GM21529 (cell line): ENCODE results near the gene DHRS2.

ENCODE experiments used
- ATAC-seq: cut with Tn5 transposase; IDR thresholded peaks from one replicate; pipeline ENCODE4 v1.9.1; 2021; ENCODE audit not compliant: unreplicated experiment

The DHRS2 gene

DNA sequence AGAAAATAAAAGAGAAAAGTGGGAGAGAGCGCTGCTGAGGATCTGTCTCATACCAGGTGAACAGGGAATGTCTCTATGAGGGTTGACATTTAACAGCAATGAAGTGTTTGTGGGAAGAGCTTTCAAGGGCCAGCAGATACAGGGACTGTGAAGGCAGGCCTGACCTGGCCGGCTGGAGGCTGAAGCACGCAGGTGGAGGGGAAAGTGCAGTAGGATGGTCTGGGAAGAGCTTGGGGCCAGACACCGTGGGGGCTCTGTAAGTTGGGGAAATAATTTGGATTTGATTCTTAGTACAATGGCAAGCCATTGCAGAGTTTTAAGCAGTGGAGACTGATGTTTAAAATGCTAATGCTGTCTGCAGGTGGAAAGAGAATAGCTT, 23.8 kb upstream of the DHRS2 start:
- no peak for ATAC-seq

DNA sequence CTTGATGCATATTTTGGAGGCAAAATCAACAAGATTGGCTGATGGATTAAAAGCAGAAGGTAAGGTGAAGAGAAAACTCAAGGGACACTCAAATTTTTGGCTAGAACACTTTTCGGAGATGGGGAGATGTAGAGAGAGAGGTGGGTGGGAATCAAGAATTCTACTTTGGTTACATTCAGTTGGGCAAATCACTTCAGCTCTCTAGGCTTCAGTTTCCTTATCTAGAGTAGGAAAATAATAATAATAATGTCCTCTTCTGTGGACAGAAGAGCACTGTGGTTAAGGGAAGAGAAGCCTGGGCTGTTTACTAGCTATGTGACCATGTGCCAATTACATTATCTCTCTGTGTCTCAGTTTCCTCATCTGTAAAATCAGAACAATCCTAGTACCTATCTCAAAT, 23.4 kb upstream of the DHRS2 start:
- no peak for ATAC-seq

DNA sequence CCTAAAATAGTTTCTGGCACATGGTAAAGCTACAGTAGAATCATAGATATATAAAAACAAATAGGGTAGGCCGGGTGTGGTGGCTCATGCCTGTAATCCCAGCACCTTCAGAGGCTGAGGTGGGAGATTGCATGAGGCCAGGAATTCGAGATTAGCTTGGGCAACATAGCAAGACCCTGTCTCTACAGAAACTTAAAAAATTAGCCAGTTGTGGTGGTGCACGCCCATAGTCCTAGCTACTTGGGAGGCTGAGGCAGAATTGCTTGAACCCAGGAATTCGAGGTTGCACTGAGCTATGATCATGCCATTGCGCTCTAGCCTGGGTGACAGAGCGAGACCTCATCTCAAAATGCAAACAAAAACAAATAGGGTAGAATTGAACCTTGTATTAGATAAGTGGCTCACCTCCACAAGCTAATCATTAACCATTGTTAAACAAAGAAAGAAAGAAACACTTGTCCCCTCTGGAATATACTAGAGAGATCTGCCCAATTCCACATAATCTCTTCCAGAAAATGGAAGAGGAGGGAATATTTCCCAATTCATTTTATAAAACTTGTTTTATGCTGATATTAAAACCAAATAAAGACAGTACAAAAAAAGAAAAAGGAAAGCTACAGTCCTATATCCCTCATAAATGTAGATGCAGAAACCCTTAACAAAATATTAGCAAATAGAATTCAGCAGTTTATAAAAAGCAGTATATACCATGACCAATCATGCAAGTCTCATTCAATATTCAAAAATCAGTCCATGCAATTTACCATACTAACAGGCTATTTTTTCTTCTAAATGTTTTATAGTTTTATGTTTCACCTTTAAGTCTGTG, 22.7 kb upstream of the DHRS2 start:
- no peak for ATAC-seq

DNA sequence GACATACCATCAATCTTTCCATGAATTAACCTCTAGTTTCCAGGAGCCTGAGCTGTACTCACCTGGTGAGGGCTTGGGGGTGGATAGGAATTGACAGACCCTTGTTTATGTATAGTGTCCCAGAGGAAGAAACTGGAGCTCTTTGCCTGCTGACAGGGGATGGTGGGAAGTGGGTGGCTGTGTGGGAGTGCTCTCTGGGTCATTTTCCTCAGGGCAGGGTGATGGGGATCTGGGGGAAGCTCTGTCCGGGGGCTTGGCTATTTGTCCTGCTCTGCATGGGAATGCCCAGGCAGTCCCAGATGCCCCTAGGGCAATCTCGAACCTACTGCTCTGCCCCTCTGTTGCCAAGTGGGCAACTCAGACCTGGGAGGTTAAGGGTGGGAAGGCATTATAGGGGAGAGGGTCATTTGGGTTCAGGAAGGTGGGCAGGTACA, 21.8 kb upstream of the DHRS2 start:
- no peak for ATAC-seq

DNA sequence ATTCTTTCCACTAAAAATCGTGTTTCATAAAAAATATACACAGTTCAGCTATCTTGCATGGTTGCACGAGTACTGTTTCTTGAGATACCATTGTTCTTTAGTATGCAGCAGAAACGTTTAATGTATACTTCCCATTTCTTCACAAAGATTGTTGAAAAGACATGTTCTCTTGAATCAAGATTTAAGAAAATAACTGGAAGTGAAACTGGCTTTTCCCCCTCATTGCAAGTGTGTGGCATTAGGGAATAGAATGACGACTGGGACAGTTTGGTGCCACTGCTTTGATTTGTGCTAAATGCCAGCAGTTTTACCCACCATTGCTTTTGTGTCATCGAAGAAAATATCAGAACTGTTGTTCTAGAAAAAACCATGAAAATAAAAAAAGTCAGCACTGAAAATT, 20.3 kb upstream of the DHRS2 start:
- ATAC-seq = no peak

DNA sequence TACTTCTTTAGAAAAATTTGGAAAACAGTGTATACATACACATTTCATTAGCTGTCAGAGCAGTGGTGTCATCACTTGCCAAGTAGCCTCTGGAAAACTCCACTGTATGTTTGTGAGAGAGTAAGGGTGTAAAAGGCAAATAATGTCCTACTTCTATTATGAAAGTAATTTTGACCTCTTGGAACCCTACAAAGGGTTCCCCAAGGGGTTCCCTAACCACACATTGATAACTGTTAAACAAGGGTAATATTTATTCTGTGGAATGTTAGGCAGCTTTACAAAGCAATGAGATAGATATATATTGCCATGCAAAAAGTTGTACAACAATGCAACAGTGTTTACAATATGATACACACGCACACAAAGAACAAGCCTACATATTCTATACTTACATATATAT, 18.6 kb upstream of the DHRS2 start:
- no peak for ATAC-seq

DNA sequence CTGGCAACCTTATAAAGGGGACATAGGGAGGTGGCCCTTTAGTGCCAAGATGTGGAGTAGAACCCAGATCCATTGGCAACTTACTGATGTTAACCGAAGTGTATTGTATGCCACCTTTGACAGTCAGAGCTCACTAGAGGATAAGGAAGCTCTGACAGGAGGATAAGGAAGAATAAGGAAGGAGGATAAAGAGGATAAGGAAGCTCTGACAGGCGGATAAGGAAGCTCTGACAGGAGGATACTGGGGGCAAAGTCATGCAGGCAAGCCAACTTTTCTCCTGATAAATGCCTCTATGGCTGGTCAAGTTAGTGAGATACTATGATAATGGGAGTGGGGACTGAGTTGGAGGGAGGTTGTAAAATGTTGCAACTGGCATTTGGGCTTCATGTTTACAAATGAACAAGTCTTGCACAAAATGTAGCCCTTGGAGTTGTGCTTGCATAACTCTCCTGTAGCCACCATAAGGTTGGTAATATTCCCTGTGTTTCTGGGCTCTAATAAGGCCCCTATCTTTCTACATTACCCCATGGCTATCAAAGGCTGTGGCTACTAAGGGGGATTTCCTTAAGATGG, 17.7 kb upstream of the DHRS2 start:
- ATAC-seq = no peak

DNA sequence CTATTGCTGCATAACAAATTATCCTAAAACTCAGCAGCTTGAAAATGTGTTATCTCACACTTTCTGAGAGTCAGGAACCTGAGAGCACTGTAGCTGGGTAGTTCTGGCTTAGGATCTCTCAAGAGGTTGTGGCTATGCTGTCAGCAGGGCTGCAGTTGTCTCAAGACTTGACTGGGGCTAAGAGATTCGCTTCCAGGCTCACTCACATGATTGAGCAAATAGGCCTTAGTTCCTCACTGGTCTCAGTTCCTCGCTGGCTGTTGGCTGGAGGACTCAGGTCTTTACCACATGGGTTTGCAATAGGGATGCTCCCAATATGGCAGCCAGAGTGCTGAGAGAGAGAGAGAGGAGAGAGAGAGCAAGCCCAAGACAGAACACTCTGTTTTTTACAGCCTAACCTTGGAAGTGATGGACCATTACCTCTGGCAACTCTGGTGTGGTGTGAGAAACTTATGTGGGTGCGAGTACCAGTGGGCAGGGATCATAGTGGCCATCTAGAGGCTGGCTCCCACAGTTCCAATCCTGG, 15.9 kb upstream of the DHRS2 start:
- no peak for ATAC-seq

DNA sequence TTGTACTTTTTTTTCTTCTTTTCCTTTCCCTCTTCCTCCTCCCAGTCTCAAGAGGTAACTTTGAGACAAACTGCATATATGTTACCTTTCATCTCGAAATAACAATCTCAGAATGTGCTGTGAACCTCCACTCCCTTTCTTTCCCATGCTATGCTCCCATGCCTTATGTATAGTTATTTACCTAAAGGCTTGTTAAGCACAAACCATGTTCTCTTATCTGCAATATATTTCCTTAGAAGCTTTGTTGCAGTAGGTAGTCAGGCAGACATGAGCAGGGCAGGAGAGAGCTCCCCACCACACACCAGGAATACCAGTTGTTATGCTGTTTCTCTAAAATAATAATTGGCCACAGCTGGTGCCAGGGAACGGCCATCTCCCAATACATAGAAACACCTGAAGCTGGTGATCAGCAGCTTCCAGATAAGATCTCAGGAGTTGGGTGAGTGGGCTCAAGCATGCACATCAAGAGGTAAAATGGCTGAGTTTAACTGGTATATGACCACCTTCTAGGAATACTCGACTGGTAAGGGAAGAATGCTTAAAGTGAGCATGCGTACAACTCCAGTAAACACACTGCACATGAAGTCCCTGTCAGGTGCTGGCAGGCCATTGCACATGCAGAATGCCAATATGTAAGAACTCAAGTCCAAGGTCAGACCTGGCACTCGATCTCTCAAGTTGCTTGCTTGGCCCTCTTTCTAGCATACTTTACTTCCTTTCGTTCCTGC, 14.8 kb upstream of the DHRS2 start:
- no peak for ATAC-seq

DNA sequence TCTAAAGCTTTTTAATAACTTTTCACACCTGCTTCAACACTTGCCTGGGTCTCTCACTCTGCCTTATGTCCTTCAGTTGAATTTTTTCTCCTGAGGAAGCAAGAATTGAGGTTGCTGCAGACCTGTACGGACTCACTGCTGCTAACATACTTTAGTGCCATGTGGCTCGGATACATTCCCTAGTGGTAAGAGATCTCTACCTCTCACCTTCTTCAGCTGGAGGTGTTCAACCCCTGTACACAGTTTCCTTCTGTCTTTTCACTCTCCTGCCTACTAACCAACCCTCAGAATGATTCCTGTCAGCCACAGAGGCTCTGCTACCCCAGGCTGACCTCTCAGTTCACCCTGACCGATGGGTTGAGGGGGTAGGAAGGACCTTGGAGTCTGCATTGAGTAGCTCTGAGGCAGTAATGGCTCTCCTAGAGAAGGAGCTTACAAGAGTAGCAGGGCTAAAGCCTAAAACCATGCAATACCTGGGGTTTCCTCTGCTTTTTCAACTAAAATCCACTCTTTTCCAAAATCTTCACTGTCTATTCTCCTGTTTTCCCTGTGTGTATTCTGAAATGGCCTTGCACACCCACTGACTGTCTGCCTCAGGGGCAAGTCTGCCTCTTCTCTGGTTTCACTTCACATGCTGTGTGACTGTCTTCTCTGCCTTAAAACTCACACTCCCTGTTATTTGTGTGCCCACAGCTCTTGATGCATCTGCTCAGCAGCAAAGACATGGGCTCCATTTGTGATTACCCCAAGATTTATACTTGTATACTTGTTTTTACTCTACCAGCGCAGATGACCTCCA, 14.0 kb upstream of the DHRS2 start:
- no peak for ATAC-seq

DNA sequence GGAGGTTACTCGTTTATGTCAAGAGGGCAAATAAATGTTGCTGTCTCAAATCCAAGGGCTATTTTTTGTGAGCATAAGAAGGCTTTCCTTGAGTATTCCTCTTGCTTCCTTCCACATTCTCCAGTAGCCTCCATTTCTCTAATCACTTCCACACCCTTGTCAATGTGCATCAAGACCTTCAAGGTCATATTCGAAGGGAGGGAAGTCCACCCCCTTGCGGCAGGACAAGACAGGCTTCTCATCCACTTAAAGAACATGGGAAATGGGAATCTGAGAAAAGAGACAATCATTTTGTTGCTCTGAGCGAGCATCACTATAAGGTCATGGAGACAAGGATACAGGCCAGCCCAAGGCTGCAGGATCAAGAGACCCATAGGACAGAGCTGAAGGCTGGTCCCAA, 13.2 kb upstream of the DHRS2 start:
- ATAC-seq = no peak

DNA sequence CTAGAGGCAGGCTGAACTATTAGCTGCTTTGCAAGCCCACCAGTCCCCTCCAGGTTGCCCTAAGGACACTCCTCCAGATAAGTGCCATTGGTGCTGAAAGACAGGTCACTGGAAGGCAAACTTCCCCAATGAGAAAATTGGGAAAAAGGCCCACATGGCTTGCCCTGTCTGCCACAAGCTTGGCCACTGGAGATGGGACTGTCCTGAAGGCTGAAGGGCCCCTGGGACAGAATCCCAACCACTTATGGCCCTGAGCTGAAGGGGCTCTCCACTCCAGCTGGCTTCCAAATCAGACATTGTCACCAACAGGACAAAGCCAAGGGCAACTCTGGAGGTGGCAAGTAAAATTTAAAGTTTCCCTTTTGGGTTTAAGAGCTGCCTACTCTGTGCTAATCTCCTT, 12.2 kb upstream of the DHRS2 start:
- no peak for ATAC-seq

DNA sequence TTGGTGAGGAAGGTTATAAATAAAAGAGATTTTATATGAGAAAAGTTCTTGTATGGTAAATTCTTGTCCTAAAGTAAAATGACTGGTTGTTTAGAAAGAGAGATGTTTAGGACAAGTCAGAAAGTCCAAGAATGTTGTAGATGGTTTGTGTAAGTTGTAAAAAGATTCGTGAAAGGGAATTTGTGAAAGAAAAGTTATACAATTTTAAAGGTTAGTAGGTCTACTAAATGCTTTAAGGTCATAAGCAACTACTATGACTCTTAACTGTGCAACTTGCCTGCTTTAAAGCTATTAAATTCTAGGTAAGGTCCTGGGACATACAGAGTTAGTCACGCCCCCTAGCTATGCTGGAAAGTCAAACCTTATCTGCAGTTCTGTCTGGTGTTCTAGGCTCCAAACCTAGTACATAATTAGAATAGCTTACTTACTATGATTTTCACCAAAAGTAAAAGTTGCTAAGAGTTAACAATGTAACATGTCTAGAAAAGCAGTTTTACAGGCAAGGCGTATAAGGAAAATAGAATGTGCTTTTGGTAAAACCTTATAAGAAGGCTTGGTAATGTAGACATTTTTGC, 11.2 kb upstream of the DHRS2 start:
- ATAC-seq = no peak

DNA sequence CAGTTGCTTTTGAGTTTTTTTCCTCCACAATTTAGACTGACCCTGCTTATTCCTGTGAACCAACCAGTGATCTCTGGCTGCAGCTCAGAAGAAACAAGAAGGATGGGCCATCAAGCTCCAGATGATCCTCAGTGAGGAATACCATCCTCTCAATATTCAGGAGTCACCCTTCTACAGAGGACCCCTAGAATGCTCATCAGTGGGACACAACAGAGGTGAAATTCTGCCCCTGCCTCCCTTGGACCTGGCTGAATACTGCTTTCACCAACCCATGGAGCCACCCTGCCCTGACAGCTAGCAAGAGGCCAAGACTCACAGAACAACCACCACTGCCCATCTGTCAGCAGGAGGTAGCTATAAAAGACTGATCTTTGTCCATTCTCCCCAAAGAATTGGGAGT, 9.2 kb upstream of the DHRS2 start:
- ATAC-seq = no peak

DNA sequence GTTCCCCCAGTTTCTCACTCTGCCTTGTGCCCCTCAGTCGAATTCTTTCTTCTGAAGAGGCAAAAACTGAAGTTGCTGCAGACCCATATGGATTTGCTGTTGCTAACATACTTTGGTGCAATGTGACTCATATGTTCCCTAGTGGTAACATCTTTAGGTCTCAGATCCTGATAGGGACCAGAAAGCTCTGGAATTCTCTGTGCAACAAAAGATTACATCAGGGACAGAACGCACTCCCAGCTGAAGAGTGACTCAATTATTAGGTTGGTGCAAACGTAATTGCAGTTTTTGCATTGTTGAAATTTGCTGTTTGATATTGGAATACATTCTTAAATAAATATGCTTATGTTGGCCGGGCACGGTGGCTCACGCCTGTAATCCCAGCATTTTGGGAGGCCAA, 8.2 kb upstream of the DHRS2 start:
- no peak for ATAC-seq

DNA sequence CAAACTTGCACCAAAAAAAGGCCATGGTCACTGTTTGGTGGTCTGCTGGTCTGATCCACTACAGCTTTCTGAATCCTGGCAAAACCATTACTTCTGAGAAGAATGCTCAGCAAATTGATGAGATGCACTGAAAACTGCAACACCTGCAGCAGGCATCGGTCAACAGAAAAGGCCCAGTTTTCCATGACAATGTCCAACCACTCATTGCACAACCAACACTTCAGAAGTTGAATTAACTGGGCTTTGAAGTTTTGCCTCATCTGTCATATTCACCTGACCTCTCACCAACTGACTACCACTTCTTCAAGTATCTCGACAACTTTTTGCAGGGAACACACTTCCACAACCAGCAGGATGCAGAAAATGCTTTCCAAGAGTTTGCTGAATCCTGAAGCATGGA, 7.0 kb upstream of the DHRS2 start:
- no peak for ATAC-seq

DNA sequence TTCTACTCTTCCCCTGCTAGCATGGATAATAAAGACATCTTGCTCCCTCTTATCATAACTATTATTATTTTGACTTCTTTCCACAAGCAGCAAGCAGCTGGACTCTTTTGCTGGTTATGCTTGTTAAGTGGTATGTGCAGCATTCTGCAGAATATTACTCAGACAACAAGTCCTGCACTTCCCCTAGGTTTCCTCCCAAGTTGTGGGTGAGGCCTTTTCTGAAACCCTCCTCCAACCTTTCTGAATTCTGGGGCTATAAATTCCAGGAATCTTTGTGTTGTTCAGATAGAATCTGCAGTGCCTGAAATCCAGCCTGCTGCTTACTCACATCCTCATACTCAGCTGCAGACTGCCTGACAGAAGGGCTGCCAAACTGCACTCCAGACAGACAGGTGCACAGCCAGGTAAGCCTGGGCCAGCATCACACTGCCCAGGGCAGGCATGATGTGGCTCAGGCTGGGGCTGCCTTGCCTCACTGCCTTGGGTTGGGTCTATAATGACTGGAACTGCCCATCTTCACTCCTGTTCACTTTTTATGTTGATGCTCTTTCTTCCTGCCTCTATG, 6.2 kb upstream of the DHRS2 start:
- no peak for ATAC-seq

DNA sequence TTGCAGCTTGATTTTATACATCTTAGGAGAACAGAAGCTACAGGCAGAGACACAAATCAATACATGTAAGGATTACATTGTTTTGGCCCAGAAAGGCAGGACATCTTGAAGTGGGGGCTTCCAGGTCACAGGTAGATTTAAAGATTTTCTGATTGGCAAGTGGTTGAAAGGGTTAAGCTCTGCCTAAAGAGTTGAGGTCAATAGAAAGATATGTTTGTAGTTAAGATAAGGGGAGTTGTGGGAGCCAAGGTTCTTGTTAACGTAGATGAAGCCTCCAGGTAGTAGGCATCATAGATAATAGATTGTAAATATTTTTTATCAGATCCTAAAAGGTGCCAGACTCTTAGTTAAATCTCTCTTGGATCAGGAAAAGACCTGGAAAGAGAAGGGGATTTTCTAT, 5.5 kb upstream of the DHRS2 start:
- ATAC-seq = no peak

DNA sequence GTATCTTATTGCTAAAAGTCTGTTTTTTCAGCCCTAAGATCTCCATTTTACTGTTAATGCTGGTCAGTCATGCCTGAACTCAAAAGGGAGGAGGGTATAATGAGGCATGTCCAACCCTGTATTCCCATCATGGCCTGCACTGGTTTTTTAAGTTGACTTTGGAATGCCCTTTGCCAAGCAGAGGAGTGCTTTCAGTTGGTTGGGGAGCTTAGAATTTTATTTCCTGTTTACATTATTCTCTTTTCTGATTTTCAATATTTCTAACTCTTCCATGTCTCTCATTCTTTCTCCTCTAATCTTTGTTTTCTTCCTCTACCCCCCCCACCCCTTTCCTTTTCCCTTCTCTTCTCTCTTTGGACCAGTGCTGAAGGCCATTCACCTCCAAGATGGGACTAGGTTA, 4.9 kb upstream of the DHRS2 start:
- no peak for ATAC-seq

DNA sequence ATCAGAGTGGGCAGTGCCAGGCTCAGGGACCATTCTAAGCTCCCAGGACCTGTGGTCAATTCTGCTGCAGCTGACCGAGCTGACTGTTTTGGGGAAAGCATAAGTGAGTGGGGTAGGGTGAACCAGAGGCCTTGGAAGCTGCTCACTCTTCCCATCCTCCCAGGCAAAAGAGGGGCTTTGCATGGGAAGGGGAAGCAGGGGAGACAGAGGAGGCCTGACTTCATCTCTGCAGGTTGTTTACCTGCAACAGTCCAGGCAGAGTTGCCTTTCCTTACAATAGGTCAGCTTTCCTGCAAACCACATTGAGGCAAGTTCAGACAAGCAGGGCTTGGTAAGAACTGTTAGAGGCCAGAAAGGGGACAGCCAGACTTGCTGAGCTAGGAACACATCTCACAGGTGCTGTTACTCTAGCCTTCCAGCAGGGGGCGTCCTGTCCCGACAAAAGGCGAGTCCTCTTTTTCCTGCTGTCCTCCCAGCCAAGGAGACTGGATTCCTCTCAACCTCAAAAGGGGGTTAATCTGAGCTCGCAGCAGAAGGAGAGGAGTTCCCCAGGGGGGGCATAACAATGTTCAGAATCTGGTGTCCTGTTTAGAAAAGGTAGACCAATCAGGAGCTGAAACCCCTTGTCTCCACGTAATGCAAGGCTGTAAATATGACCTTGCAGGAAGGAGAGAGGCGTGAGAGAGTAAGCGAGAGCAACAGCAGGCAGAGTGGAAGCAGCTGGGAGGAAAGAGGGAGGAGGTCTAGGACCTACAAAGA, 4.3 kb upstream of the DHRS2 start:
- peak; percentile 72 for ATAC-seq
